HG02798 (cell line): ENCODE measurements around the gene CBL.
A peak's percentile ranks its signal among the peaks of the same experiment; 100 is the strongest.

Experiments
- ATAC-seq: cut with Tn5 transposase; IDR thresholded peaks from one replicate; pipeline ENCODE4 v1.9.1; 2021; ENCODE audit warnings: mild to moderate bottlenecking; ENCODE audit not compliant: unreplicated experiment, poor library complexity

Gene CBL

DNA sequence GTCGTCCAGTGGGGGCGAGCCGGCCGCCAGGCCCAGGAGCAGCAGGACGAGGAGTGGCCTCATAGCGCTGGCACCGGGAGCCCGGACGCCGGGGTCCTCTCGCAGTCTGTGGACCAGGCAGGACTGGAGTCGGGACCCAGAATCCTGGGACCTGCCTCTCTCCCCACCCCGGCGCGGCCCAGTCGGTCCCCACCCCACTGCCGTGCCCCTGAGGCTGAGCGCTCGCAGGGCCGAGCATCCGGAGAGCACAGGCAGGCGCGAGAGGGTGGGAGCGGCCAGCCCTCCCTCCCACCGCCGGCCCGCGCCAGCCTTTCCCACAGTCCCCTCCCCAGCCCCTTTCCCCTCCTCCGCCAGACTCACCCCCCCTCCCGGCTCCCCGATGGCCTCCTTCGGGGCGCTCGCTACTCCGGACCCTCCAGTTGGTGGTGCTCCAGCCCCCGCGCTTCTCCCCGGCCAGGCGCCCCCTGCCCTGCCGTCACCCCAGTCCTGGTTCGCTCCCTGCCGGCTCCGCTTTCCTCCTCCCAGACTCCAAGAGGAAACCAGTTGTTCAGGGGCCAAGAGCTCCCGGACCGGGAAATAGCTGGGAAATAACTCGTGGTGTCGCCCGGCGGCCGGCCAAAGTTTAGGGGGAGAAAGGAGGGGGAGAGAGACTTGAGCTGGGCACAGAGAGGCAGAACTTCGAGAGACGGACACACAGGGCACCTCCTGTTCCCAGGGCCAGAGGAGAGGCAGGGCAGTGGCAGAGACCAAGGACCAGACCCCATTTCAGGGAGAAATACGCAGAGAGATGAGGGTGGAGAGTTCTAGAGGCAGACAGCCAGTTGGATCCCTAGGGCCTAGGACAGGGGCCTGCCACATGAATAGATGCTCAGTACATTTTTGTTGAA, 134.4 kb downstream of the CBL start, which contains the start of gene C1QTNF5:
Gene C1QTNF5 (minus strand): TSS at position 549 of the 887 bp plus-strand sequence. CDS start 486 bp downstream, at position 63.
- no peak for ATAC-seq

- ATAC-seq, result no peak
Measured at GRCh38 chr11:119341222-119342022, 135.3 kb downstream of the CBL start.

GRCh38 chr11:119342023-119342300, 135.8 kb downstream of the CBL start:
- ATAC-seq, result no peak

DNA sequence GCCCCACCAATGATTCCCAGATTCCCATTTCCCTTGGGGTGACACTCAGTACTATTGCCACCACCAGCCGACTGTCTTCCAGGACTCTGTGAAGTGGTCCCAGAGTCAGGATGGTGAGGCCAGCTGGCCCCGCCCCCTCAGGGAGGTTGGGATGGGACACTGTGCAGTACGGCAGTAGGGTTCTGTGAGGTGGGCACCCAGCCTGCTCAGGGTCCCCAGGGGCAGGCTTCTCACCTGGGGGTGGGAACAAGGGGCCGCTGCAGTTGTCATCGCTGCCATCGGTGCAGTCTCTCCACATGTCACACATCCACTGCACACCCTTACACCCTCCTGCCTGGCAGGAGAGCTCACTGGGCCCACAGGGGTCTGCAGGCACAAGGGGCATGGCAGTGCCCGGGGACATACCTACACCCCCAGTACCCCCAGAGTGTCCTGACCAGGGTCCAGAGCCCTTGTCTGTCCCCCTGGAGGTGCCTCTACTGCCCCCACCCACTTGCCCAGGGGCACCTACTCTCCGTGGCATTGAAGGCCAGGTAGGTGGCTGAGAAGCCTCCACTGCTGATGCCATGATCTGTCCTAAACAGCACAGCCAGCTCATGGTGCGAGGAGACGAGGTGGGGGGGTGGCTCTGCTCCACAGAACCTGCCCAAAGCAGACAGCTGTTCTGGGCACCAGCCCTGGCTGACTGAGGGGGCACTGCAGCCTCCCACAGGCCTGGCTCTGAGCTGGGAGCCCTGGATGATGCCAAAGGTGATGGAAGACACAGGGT, 136.4 kb downstream of the CBL start:
- ATAC-seq, result no peak

DNA sequence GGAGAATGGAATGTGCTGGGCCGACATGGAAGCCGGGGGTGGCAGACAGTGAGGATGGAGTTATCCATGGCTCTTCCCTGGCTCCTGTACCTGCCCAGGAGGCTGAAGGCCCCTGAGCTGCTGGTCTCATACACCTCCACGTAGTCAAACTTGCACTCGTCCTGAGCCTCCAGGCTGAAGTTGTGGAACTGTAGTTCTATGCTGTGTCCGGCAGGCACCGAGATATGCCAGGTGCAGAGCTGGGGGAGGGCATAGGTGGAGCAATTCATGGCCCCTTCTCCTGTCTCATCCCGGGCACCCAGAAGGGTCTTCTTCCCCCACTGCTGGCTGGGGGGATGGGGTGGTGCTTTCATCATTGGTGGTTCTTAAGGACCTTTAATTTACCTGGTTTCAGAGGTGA, 137.6 kb downstream of the CBL start:
- no peak for ATAC-seq

DNA sequence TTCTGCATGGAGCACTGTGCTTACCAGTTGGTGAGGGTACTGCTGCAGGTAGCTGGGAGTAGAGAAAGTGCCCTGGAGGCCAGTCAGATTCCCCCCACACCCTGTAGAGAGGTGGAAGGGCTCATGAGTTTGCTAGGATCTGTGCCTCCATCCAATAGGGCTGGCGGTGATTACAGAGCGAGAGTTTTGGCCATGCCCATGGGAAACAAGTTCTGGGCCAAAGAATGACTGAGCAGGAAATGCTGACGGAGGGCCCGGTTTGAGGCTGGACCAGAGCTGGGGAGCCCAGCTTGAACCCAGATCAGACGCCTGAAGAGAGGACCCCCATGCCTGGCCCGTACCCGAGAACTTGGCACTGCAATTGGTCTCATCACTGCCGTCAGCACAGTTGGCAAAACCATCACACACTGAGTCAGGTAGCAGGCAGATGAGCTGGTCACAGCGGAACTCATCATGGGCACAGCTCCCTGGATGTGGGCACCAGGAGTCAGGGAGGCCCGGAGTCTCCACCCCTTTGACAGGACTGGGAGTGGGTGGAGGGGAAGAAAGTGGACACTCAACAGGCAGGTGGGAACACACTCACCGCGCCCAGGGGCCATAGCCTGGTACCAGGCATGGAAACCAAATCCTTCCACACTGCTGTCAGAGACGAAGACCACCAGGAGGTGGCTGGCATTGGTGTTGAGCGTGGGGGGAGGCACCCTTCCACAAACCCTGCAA, 138.3 kb downstream of the CBL start:
- ATAC-seq, result no peak

- no peak for ATAC-seq
Measured at GRCh38 chr11:119345685-119346084, 139.5 kb downstream of the CBL start.

DNA sequence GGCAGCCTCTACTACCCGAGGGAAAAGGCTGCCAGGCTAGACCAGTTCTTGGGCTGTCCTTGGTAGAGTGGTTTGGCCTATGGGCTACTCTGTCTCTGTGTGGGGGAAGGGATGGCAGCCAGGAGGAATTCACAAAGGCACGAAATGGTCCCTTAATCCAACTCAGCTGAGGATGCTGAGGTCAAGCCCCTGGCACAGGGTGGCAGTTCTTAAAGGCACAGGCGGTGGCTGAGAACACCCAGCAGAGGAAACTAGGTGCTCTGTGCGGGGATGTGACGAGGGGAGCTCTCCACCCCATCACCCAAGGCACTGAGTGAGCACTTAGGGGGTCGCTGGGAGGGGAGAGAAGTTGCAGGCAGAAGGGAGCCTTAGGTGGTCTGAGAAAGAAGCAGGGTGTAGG, 140.5 kb downstream of the CBL start, which contains the start of gene MFRP:
Gene MFRP (minus strand): TSS at position 101 of the 400 bp plus-strand sequence. CDS start 192 bp downstream, outside the sequence.
- no peak for ATAC-seq

- no peak for ATAC-seq
Measured at GRCh38 chr11:119347242-119347641, 141.1 kb downstream of the CBL start.

GRCh38 chr11:119347940-119348605, 141.9 kb downstream of the CBL start:
- ATAC-seq, result no peak

GRCh38 chr11:119350302-119350701, 144.2 kb downstream of the CBL start:
- ATAC-seq, result no peak

GRCh38 chr11:119351232-119351631, 145.1 kb downstream of the CBL start:
- no peak for ATAC-seq

DNA sequence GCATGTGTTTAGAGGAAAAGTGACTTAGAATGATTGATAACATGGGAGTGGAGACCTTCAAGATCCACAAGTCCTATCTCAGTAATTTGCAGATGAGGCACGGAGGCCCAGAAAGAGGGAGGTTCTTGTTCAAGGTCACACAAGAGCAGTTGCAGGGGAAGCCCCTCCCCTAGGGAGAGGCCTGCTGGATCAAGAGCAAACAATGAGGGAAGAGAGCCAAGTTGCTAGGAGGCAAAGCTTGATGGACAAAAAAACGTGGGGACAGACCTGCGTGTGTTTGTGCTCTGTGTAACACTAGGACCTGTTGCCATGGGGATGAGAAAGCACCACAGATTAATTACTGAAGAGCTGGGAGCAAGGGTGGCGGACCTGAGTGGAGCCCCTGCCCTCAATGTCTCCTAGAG, 146.7 kb downstream of the CBL start:
- no peak for ATAC-seq

DNA sequence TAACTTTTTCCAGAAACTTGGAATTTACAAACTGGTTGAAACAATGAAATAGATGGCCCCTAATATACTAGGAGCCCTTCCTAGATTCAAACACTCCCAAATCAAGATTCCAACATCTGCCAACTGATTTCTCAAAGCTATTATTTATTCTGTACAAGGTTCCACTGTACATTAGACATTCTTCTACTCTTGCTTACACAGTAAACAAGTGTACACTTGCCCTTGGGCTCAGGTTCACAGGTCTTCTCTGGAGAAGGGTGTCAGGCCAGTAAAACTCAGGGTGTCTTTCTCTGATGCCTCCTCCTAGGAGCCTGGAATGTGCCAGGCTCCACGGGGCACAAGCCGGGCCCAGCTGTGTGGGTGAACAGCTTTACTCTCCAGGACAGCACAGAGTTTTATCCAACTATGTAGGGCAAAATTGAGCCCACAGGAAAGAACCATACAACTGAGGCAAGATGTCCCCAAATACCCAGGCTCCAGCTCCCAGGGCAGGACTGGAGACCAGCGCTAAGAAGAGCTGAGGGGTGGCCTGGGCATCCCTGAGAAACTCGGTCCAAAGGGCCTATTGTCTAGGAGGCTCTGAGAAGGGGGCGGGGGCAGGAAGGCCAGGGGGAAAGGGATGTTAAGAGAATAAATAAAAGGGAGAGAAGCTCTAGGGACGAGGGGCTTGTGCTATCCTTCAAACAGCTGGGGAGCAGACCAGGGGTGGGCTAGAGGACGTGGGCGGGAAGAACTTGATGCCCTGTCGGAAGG, 149.1 kb downstream of the CBL start:
- ATAC-seq, result no peak

GRCh38 chr11:119356349-119357031, 150.4 kb downstream of the CBL start:
- peak; percentile 79 for ATAC-seq

GRCh38 chr11:119357074-119357473, 150.9 kb downstream of the CBL start:
- no peak for ATAC-seq
